MM.1S (cell line): Measurements from ENCODE around the gene MARF1.

Experiments used
- EZH2 ChIP-seq: fragments of 300-600 bp; sonication (generic); optimal IDR thresholded peaks from 2 replicates; pipeline ENCODE3; 2017; ENCODE audit warnings: low read depth, mild to moderate bottlenecking, antibody characterized with exemption, low read length, mixed read lengths
- TF ChIP-seq, protein P1 (sequence below): fragments of 300-600 bp; sonication (generic); IDR thresholded peaks from 2 replicates; pipeline ENCODE4 v1.5.1; 2016; ENCODE audit warnings: antibody characterized with exemption, low read length, mixed read lengths

GRCh38 chr16:15642557-15643047 is 352 bp downstream of the MARF1 start:
- TF ChIP-seq, protein P1, sequence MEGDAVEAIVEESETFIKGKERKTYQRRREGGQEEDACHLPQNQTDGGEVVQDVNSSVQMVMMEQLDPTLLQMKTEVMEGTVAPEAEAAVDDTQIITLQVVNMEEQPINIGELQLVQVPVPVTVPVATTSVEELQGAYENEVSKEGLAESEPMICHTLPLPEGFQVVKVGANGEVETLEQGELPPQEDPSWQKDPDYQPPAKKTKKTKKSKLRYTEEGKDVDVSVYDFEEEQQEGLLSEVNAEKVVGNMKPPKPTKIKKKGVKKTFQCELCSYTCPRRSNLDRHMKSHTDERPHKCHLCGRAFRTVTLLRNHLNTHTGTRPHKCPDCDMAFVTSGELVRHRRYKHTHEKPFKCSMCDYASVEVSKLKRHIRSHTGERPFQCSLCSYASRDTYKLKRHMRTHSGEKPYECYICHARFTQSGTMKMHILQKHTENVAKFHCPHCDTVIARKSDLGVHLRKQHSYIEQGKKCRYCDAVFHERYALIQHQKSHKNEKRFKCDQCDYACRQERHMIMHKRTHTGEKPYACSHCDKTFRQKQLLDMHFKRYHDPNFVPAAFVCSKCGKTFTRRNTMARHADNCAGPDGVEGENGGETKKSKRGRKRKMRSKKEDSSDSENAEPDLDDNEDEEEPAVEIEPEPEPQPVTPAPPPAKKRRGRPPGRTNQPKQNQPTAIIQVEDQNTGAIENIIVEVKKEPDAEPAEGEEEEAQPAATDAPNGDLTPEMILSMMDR = peak; percentile 58
- TF ChIP-seq EZH2 = no peak
